ENCODE results near the gene KRTAP10-4. TPM values are rescaled to one million over a fixed set of nuclear protein-coding genes. Genes with fewer than 3 reads are reported as not detected.
"Not testable (repeated sequence)": the region's sequence is repeated elsewhere in the genome, so short reads cannot be mapped to it uniquely, and the experiment has no call there.

Gene KRTAP10-4
- total and polyA plus RNA-seq, 2 donors, result not detected

DNA sequence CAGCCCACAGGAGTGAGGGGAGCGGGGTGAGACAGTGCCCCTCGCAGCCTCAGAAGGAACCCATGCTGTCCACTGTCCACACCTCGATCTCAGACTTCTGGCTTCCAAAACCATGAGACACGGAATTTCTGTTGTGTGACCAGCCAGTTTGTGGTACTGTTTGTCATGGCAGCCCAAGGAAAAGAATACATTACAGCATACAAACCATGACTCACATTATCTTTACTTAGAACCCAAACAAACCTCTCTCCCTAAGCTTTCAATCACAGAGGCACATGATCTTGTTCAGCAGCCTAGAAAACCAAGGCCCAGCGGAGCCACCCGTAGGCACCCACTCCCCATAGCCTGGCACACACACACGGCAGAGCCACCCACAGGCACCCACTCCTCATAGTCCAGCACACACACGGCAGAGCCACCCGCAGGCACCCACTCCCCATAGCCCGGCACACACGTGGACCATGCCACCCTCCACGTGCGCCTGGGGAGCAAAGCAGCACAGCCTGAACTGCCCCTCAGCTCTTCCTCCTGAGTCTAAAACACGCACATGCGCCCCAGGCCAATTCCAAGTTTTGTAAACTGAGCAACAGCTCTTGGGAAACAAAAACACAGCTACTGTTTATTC, 458 bp upstream of the KRTAP10-4 start:
- no peaks in the 10 kb centered on the region for H3K4me1 ChIP-seq (ENCODE audit: insufficient read depth)
- no peak overlapping the region for H3K27ac ChIP-seq (ENCODE audit: low read depth)
- WGBS, result 81% methylated on average over 15 of the region's 15 CpGs
- no peak overlapping the region for H3K4me3 ChIP-seq (ENCODE audit: low read depth, low read length)
- H3K36me3 ChIP-seq (ENCODE audit: insufficient read depth), result no peaks in the 10 kb centered on the region
- DNase-seq (ENCODE audit: extremely low spot score), result no peak

DNA sequence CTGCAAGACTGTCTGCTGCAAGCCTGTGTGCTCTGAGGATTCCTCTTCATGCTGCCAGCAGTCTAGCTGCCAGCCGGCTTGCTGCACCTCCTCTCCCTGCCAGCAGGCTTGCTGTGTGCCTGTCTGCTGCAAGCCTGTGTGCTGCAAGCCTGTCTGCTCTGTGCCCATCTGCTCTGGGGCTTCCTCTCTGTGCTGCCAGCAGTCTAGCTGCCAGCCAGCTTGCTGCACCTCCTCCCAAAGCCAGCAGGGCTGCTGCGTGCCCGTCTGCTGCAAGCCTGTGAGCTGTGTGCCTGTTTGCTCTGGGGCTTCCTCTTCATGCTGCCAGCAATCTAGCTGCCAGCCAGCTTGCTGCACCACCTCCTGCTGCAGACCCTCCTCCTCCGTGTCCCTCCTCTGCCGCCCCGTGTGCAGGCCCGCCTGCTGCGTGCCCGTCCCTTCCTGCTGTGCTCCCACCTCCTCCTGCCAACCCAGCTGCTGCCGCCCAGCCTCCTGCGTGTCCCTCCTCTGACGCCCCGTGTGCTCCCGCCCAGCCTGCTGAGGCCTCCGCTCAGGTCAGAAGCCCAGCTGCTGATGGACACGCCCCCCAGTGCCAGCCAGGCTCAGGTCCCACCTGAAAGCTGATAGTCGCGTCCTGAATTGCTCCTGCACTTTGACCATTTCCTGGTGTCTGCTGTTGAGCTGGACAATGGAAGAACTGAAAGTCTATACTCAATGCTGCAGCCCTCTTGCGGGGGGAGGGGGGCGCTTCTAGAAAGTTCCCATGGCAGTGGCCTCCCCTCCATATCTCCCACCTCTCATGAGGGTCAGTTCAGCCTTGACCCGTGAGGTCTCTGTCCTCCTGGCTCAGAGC, 1.2 kb downstream of the KRTAP10-4 start:
- Histone ChIP-seq H3K36me3 (ENCODE audit: insufficient read depth) (no peaks in the 10 kb centered on the region), H3K4me3 (ENCODE audit: low read depth, low read length) (no peak overlapping the region), H3K27ac (ENCODE audit: low read depth) (no peak overlapping the region), H3K4me1 (ENCODE audit: insufficient read depth) (no peaks in the 10 kb centered on the region)
- DNase-seq (ENCODE audit: extremely low spot score), result no peak
- 30% methylated on average over 21 of the region's 21 CpGs for WGBS

GRCh38 chr21:44575307-44576024, 1.9 kb downstream of the KRTAP10-4 start:
- Histone ChIP-seq H3K4me1 (ENCODE audit: insufficient read depth) (no peaks in the 10 kb centered on the region), H3K36me3 (ENCODE audit: insufficient read depth) (no peaks in the 10 kb centered on the region), H3K27ac (ENCODE audit: low read depth) (no peak overlapping the region), H3K4me3 (ENCODE audit: low read depth, low read length) (no peak overlapping the region)
- no peak for DNase-seq (ENCODE audit: extremely low spot score)
- 85% methylated on average over 20 of the region's 20 CpGs for WGBS

DNA sequence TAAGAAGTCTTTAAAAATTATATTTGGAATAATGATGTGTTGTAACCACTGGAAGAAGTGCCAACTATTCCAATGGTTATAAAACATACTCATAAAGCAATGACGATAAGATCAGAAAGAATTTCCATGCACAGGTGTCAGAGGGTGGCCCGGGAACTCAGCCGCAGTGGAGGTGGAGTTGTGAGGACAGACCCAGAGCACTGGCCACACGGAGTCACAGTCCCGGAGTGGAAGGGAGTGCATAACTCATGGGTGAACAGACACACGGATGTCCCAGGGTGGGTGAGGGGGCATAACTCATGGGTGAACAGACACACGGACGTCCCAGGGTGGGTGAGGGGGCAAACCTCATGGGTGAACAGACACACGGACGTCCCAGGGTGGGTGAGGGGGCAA, 2.5 kb downstream of the KRTAP10-4 start:
- 81% methylated on average over 10 of the region's 10 CpGs for WGBS
- Histone ChIP-seq H3K4me3 (ENCODE audit: low read depth, low read length) (no peak overlapping the region), H3K36me3 (ENCODE audit: insufficient read depth) (no peaks in the 10 kb centered on the region), H3K4me1 (ENCODE audit: insufficient read depth) (no peaks in the 10 kb centered on the region), H3K27ac (ENCODE audit: low read depth) (no peak overlapping the region)
- DNase-seq (ENCODE audit: extremely low spot score), result no peak

GRCh38 chr21:44578371-44579055, 5.0 kb downstream of the KRTAP10-4 start:
- no peaks in the 10 kb centered on the region for H3K36me3 ChIP-seq (ENCODE audit: insufficient read depth)
- H3K4me1 ChIP-seq (ENCODE audit: insufficient read depth), result no peaks in the 10 kb centered on the region
- H3K27ac ChIP-seq (ENCODE audit: low read depth), result no peak overlapping the region
- no peak overlapping the region for H3K4me3 ChIP-seq (ENCODE audit: low read depth, low read length)
- no peak for DNase-seq (ENCODE audit: extremely low spot score)
- 94% methylated on average over 17 of the region's 17 CpGs for WGBS

DNA sequence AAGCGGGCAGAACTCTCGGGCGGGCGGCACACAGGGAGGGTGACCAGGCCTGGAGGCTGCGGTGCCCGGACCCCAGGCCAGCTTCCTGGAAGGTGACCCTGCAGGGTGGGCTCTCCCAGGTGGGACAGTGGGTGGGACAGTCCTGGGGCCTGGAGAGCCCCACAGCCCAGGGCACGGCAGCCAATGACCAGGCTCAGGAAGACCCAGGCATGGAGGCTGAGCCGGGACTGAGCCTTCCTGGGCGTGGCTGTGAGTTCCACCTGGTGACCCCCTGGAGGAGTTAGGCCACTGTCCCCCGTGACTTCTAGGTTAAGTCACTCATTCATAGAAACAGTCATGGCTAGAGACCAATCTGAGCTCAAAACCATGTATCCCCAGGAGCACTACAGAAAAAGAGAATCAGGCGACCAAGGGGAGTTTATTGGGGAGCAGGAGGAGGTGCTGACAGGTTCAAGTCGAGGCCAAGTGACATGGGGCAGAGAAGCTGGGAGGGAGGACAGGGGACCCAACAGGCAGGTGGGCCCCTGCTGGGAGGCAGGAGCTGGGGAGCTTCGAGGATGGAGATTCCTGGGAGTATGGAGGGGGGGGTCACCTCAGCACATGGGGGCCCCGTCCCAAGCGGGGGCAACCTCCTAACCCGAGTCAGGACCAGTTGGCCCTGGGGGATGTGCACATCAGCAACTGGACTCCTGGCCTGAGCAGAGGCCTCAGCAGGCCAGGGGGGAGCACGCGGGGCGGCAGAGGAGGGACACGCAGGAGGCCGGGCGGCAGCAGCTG, 5.7 kb downstream of the KRTAP10-4 start:
- no peak for DNase-seq (ENCODE audit: extremely low spot score)
- Histone ChIP-seq H3K4me1 (ENCODE audit: insufficient read depth) (no peaks in the 10 kb centered on the region), H3K36me3 (ENCODE audit: insufficient read depth) (no peaks in the 10 kb centered on the region), H3K27ac (ENCODE audit: low read depth) (no peak overlapping the region), H3K4me3 (ENCODE audit: low read depth, low read length) (no peak overlapping the region)
- WGBS, result 73% methylated on average over 22 of the region's 22 CpGs

- H3K4me3 ChIP-seq (ENCODE audit: low read depth, low read length), result no peak overlapping the region
- 76% methylated on average over 7 of the region's 7 CpGs for WGBS
Measured at GRCh38 chr21:44579833-44580144, 6.3 kb downstream of the KRTAP10-4 start.

GRCh38 chr21:44580231-44580821, 6.8 kb downstream of the KRTAP10-4 start, which contains the start of gene KRTAP10-5:
Gene KRTAP10-5 (minus strand): TSS chr21:44580604. CDS start chr21:44580578, 26 bp downstream.
- not testable (repeated sequence) for H3K27ac ChIP-seq (ENCODE audit: low read depth); H3K4me3 ChIP-seq (ENCODE audit: low read depth, low read length); H3K36me3 ChIP-seq (ENCODE audit: insufficient read depth); H3K4me1 ChIP-seq (ENCODE audit: insufficient read depth); DNase-seq (ENCODE audit: extremely low spot score)
- WGBS, result 41% methylated on average over 19 of the region's 19 CpGs

More at GRCh38 chr21:44579833-44580144, 6.3 kb downstream of the KRTAP10-4 start:
- Histone ChIP-seq H3K27ac (ENCODE audit: low read depth) (no peak overlapping the region), H3K36me3 (ENCODE audit: insufficient read depth) (no peaks in the 10 kb centered on the region), H3K4me1 (ENCODE audit: insufficient read depth) (no peaks in the 10 kb centered on the region)
- no peak for DNase-seq (ENCODE audit: extremely low spot score)

- no peak overlapping the region for H3K27ac ChIP-seq (ENCODE audit: low read depth)
- H3K36me3 ChIP-seq (ENCODE audit: insufficient read depth), result no peaks in the 10 kb centered on the region
- H3K4me3 ChIP-seq (ENCODE audit: low read depth, low read length), result no peak overlapping the region
- H3K4me1 ChIP-seq (ENCODE audit: insufficient read depth), result no peaks in the 10 kb centered on the region
- whole genome bisulfite sequencing, result 83% methylated on average over 3 of the region's 3 CpGs
- DNase-seq (ENCODE audit: extremely low spot score), result no peak
Measured at GRCh38 chr21:44581158-44581557, 7.6 kb downstream of the KRTAP10-4 start.

DNA sequence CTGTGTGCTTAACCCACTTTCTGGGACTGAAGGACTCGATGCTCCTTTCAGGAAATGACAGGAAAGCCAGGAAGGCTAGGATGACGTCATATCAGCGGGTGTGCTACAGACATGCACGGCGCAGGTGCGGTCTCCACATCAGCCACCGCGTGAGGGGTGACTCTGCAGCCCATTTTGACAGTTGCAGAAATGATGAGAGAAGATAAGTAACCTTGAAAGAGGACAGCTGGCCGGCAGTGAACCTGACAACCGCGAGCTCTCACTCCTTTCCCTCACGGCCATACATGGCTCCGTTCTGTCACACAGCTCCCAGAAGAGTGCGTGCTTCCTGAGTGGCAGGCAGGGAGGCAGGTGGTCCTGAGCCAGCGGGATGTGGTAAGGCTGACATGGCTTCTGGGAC, 8.5 kb downstream of the KRTAP10-4 start:
- H3K4me3 ChIP-seq (ENCODE audit: low read depth, low read length), result no peak overlapping the region
- no peak overlapping the region for H3K27ac ChIP-seq (ENCODE audit: low read depth)
- H3K36me3 ChIP-seq (ENCODE audit: insufficient read depth), result no peaks in the 10 kb centered on the region
- no peaks in the 10 kb centered on the region for H3K4me1 ChIP-seq (ENCODE audit: insufficient read depth)
- 77% methylated on average over 15 of the region's 15 CpGs for WGBS
- DNase-seq (ENCODE audit: extremely low spot score), result no peak

- Histone ChIP-seq H3K4me3 (ENCODE audit: low read depth, low read length) (no peak overlapping the region), H3K27ac (ENCODE audit: low read depth) (no peak overlapping the region), H3K4me1 (ENCODE audit: insufficient read depth) (no peaks in the 10 kb centered on the region), H3K36me3 (ENCODE audit: insufficient read depth) (no peaks in the 10 kb centered on the region)
- WGBS, result 13% methylated on average over 11 of the region's 11 CpGs
- peak; percentile 23 for DNase-seq (ENCODE audit: extremely low spot score)
Measured at GRCh38 chr21:44583089-44583799, 9.7 kb downstream of the KRTAP10-4 start.

DNA sequence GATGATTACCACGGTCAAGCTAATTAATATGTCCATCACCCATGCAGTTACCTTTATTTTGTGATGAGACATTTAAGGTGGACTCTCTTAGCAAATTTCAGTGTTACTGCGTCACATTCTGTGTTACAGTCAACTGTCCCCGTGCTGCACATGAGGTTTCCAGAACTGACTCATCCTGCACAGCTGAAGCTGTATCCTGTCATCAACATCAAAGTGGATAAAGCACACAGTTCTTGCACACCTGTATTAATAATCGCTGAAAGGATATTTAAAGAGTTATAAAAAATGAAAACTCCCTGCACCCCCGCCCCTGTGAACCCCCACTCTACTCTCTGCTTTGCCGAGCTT, 10.2 kb downstream of the KRTAP10-4 start:
- 50% methylated on average over 6 of the region's 6 CpGs for WGBS
- Histone ChIP-seq H3K36me3 (ENCODE audit: insufficient read depth) (no peaks in the 10 kb centered on the region), H3K27ac (ENCODE audit: low read depth) (no peak overlapping the region), H3K4me1 (ENCODE audit: insufficient read depth) (no peaks in the 10 kb centered on the region), H3K4me3 (ENCODE audit: low read depth, low read length) (no peak overlapping the region)
- no peak for DNase-seq (ENCODE audit: extremely low spot score)
